Measurements from ENCODE around the gene ELL3. TPM values are rescaled to one million over a fixed set of nuclear protein-coding genes. Genes with fewer than 3 reads are reported as not detected.

Gene ELL3
- total RNA-seq, 4 donors from 2014 or later: 2.1 to 6.3 (median 2.6) TPM

GRCh38 chr15:43792761-43793476, 16.2 kb upstream of the ELL3 start:
- Histone ChIP-seq H3K27ac (peak overlapping the region; percentile 96 to 100 (median 99)), H3K4me1 (peaks cover 45 to 47% of the 10 kb centered on the region in 2 donors), H3K36me3 (peaks cover 0 to 34% of the 10 kb centered on the region in 2 donors), H3K27me3 (no peaks in the 10 kb centered on the region), H3K4me3 (peak overlapping the region; percentile 91 to 100 (median 94)), H3K9me3 (no peaks in the 10 kb centered on the region)
- TF ChIP-seq CTCF (IDR thresholded peaks at IDR 0.05 in 4 of 5, conservative IDR thresholded peaks at IDR 0.05 in 1 of 5) (peak in 3 of 5 experiments; percentile 14 to 24 (median 16)), POLR2A (IDR thresholded peaks at IDR 0.05) (peak; percentile 11 to 22)
- intact Hi-C loops (cut with DNase I; ENCODE audit: low total_unique reads): loop anchor here (1.0 to 10.0 kb wide), 3 partner anchors 16 to 934 kb away; partner anchors contain the start of gene EIF3J
- ATAC-seq (peak; percentile 4 to 28), DNase-seq (peak in 1 of 2 donors; percentile 68)
- in situ Hi-C loops (cut with MboI; ENCODE audit: low sequenced_read_pairs in 4 of 4): loop anchor here in 1 of 4 donors (25.0 kb wide), 2 partner anchors 919 to 1844 kb away; partner anchors contain the start of genes B2M, PATL2 and SQOR

GRCh38 chr15:43791993-43792760, 15.4 kb upstream of the ELL3 start, which contains the start of gene SERF2:
Gene SERF2 (plus strand): TSS chr15:43792320. CDS start chr15:43792377, 57 bp downstream.
- in situ Hi-C loops (cut with MboI; ENCODE audit: low sequenced_read_pairs in 4 of 4): loop anchor here in 1 of 4 donors (25.0 kb wide), 2 partner anchors 920 to 1845 kb away; partner anchors contain the start of genes B2M, PATL2 and SQOR
- ATAC-seq: peak; percentile 83 to 91
- peak within 1 kb of the TSS; percentile 91 to 100 (median 94) for H3K4me3 ChIP-seq
- H3K36me3 ChIP-seq: peaks cover 0 to 32% of the 10 kb centered on the region in 2 donors
- H3K27ac ChIP-seq: peak within 1 kb of the TSS; percentile 96 to 100 (median 99)
- intact Hi-C loops (cut with DNase I; ENCODE audit: low total_unique reads): loop anchor here (1.0 to 10.0 kb wide), 3 partner anchors 15 to 935 kb away; partner anchors contain the start of gene EIF3J
- H3K27me3 ChIP-seq: no peaks in the 10 kb centered on the region
- peak; percentile 100 for DNase-seq
- H3K4me1 ChIP-seq: peaks cover 40 to 46% of the 10 kb centered on the region in 2 donors
- H3K9me3 ChIP-seq: no peaks in the 10 kb centered on the region
- TF ChIP-seq POLR2A (IDR thresholded peaks at IDR 0.05) (peak; percentile 99), CTCF (IDR thresholded peaks at IDR 0.05 in 4 of 5, conservative IDR thresholded peaks at IDR 0.05 in 1 of 5) (no peak)

GRCh38 chr15:43789409-43789808, 12.6 kb upstream of the ELL3 start:
- TF ChIP-seq POLR2A (IDR thresholded peaks at IDR 0.05) (no peak), CTCF (IDR thresholded peaks at IDR 0.05 in 4 of 5, conservative IDR thresholded peaks at IDR 0.05 in 1 of 5) (no peak)
- intact Hi-C loops (cut with DNase I; ENCODE audit: low total_unique reads): no loop called here

GRCh38 chr15:43779016-43779415, 2.2 kb upstream of the ELL3 start:
- TF ChIP-seq POLR2A (IDR thresholded peaks at IDR 0.05) (no peak), CTCF (IDR thresholded peaks at IDR 0.05 in 4 of 5, conservative IDR thresholded peaks at IDR 0.05 in 1 of 5) (no peak)
- H3K4me3 ChIP-seq: no peak overlapping the region
- H3K9me3 ChIP-seq: no peaks in the 10 kb centered on the region
- peaks cover 9 to 11% of the 10 kb centered on the region in 2 donors for H3K4me1 ChIP-seq
- H3K27ac ChIP-seq: no peak overlapping the region
- H3K27me3 ChIP-seq: no peaks in the 10 kb centered on the region
- intact Hi-C loops (cut with DNase I; ENCODE audit: low total_unique reads) (loop anchor here (10.0 kb wide), 1 partner anchor 334 kb away; no protein-coding TSS in a partner anchor), in situ Hi-C loops (cut with MboI; ENCODE audit: low sequenced_read_pairs in 4 of 4) (loop anchor here in 1 of 4 donors (25.0 kb wide), 2 partner anchors 933 to 1858 kb away; partner anchors contain the start of genes B2M, PATL2 and SQOR)
- H3K36me3 ChIP-seq: peaks cover 0 to 2% of the 10 kb centered on the region in 2 donors
- ATAC-seq (no peak), DNase-seq (no peak)

More at GRCh38 chr15:43789409-43789808, 12.6 kb upstream of the ELL3 start:
- in situ Hi-C loops (cut with MboI; ENCODE audit: low sequenced_read_pairs in 4 of 4): loop anchor here in 1 of 4 donors (25.0 kb wide), 2 partner anchors 923 to 1848 kb away; partner anchors contain the start of genes B2M, PATL2 and SQOR
- no peaks in the 10 kb centered on the region for H3K9me3 ChIP-seq
- DNase-seq (no peak), ATAC-seq (no peak)
- no peak overlapping the region for H3K27ac ChIP-seq
- peaks cover 14 to 18% of the 10 kb centered on the region in 2 donors for H3K4me1 ChIP-seq
- no peaks in the 10 kb centered on the region for H3K27me3 ChIP-seq
- no peak overlapping the region for H3K4me3 ChIP-seq
- H3K36me3 ChIP-seq: peaks cover 0 to 9% of the 10 kb centered on the region in 2 donors
